Smooth muscle cell (in vitro differentiated cells): Measurements from ENCODE around the gene CHMP1A. TPM values are rescaled to one million over a fixed set of nuclear protein-coding genes. Genes with fewer than 3 reads are reported as not detected.
"Not testable (repeated sequence)": the region's sequence is repeated elsewhere in the genome, so short reads cannot be mapped to it uniquely, and the experiment has no call there.

Experiments
- DNase-seq: peaks from one replicate; lab custom pipeline; 2025; ENCODE audit not compliant: unreplicated experiment; lab: John Stamatoyannopoulos, UW
- H2AFZ ChIP-seq: fragments of 200-600 bp; sonication (generic); 2 replicates; pipeline ENCODE4 v1.6.0; 2016; ENCODE audit warnings: antibody characterized with exemption, low read depth, mild to moderate bottlenecking
- H3F3A ChIP-seq: fragments of 200-600 bp; sonication (generic); 2 replicates; pipeline ENCODE4 v1.6.0; 2017; ENCODE audit warnings: antibody characterized with exemption, low read depth
- H3K27ac ChIP-seq: fragments of 200-600 bp; sonication (generic); 2 replicates; pipeline ENCODE4 v1.5.1; 2016; ENCODE audit warnings: low read depth, mild to moderate bottlenecking
- H3K27me3 ChIP-seq: fragments of 200-600 bp; sonication (generic); 2 replicates; pipeline ENCODE4 v1.6.1; 2016; ENCODE audit warnings: low read depth, mild to moderate bottlenecking
- H3K36me3 ChIP-seq: fragments of 200-600 bp; sonication (generic); 2 replicates; pipeline ENCODE4 v1.5.1; 2016; ENCODE audit warnings: low read depth
- H3K4me1 ChIP-seq: fragments of 200-600 bp; sonication (generic); 2 replicates; pipeline ENCODE4 v1.5.1; 2016; ENCODE audit warnings: low read depth
- H3K4me2 ChIP-seq: fragments of 200-600 bp; sonication (generic); 2 replicates; pipeline ENCODE4 v1.6.0; 2016; ENCODE audit warnings: mild to moderate bottlenecking
- H3K4me3 ChIP-seq: fragments of 200-600 bp; sonication (generic); 2 replicates; pipeline ENCODE4 v1.5.1; 2016; ENCODE audit warnings: mild to moderate bottlenecking
- H3K79me2 ChIP-seq: fragments of 200-600 bp; sonication (generic); 2 replicates; pipeline ENCODE4 v1.6.0; 2016; ENCODE audit warnings: low read depth, mild to moderate bottlenecking
- H3K9ac ChIP-seq: fragments of 200-600 bp; sonication (generic); 2 replicates; pipeline ENCODE4 v1.6.0; 2016; ENCODE audit warnings: low read depth
- H3K9me3 ChIP-seq: fragments of 200-600 bp; sonication (generic); replicated peaks from 2 replicates; pipeline ENCODE4 v1.5.1; 2016; ENCODE audit warnings: low read depth
- H4K20me1 ChIP-seq: fragments of 200-600 bp; sonication (generic); 2 replicates; pipeline ENCODE4 v1.6.0; 2016; ENCODE audit warnings: low read depth
- WGBS: methylation state at CpG from one replicate; pipeline ENCODE4 v1.1.7; 2016; ENCODE audit warnings: low lambda C conversion rate; 5-methylcytosine and 5-hydroxymethylcytosine counted together
- polyA plus RNA-seq: library from polyadenylated mRNA; unstranded; fragments of >200 nt; fragmentation: Nextera tagmentation; extraction: Ambion mirVana; gene quantifications from 2 replicates; pipeline ENCODE4 v1.2.1, GENCODE V29; 2016
- total RNA-seq: library from RNA; depleted of rRNA; stranded (reverse); fragments of >200 nt; gene quantifications from 2 replicates; pipeline ENCODE4 v1.2.3, GENCODE V29; 2014
- TF ChIP-seq, protein P1 (sequence below): fragments of 200-600 bp; sonication (generic); IDR thresholded peaks from 2 replicates; pipeline ENCODE4 v1.5.1; 2017; ENCODE audit warnings: borderline replicate concordance, mild to moderate bottlenecking, antibody characterized with exemption; ENCODE audit not compliant: insufficient read depth, poor library complexity, severe bottlenecking

Gene CHMP1A
- total and polyA plus RNA-seq, 2 experiments from 2014 or later = 40.0 to 68.4 TPM

DNA sequence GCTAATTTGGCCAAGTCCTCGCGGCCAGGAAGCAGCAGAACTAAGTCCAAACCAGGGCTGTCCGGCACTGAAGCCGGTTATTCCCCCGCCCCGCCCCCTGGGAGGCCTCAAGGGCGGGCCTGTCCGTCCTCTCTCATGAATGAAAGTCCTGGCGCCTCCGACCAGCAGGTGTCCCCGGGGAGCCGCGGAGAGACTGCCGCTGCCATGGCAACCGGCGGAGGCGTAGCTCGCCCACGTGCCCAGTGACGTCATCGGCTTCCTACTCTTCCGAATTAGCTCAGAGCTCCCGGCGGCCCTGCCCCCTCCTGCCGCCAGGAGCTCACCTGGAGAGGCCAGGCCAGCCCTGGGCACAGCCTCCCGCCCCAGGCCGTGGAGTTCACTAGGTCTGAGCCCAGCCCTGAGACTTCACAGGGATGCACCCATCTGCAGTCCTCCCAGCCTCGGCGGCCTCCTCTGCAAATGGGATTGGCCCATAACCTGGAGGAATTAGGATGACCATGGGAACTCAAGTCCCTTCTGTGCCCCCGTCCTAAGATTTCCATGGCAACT, 42.7 kb upstream of the CHMP1A start:
- H3K36me3 ChIP-seq = no peaks in the 10 kb centered on the region
- peaks cover 12% of the 10 kb centered on the region for H3K4me1 ChIP-seq
- peak overlapping the region; percentile 80 for H3K9ac ChIP-seq
- no peaks in the 10 kb centered on the region for H3K9me3 ChIP-seq
- H3K27ac ChIP-seq = peak overlapping the region; percentile 89
- WGBS = 2% methylated on average over 30 of the region's 30 CpGs
- TF ChIP-seq, protein P1, sequence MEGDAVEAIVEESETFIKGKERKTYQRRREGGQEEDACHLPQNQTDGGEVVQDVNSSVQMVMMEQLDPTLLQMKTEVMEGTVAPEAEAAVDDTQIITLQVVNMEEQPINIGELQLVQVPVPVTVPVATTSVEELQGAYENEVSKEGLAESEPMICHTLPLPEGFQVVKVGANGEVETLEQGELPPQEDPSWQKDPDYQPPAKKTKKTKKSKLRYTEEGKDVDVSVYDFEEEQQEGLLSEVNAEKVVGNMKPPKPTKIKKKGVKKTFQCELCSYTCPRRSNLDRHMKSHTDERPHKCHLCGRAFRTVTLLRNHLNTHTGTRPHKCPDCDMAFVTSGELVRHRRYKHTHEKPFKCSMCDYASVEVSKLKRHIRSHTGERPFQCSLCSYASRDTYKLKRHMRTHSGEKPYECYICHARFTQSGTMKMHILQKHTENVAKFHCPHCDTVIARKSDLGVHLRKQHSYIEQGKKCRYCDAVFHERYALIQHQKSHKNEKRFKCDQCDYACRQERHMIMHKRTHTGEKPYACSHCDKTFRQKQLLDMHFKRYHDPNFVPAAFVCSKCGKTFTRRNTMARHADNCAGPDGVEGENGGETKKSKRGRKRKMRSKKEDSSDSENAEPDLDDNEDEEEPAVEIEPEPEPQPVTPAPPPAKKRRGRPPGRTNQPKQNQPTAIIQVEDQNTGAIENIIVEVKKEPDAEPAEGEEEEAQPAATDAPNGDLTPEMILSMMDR = peak; percentile 60
- H3K4me2 ChIP-seq = peak overlapping the region; percentile 92
- DNase-seq = peak; percentile 92
- H3F3A ChIP-seq = no peaks in the 10 kb centered on the region
- H2AFZ ChIP-seq = no peak overlapping the region
- no peaks in the 10 kb centered on the region for H3K27me3 ChIP-seq
- peaks cover 3% of the 10 kb centered on the region for H3K79me2 ChIP-seq
- H4K20me1 ChIP-seq = peaks cover 21% of the 10 kb centered on the region
- H3K4me3 ChIP-seq = peak overlapping the region; percentile 81

DNA sequence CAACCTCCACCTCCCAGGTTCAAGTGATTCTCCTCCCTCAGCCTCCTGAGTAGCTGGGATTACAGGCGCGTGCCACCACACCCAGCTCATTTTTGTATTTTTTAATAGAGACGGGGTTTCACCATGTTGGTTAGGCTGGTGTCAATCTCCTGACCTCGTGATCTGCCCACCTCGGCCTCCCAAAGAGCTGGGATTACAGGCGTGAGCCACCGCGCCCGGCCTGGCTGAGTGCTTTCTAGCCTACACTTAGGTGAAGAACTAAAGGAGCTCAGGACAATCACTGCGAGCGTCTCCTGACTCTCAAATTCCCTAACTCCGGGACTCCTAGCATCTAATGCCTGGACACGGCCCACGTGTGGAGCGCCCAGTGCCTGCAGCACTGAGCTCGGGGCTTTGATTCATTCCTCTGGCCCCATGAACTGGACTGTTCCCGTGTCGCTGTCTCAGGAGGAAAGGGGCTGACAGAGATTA, 42.2 kb upstream of the CHMP1A start:
- not testable (repeated sequence) for H3F3A ChIP-seq, H2AFZ ChIP-seq, H3K9ac ChIP-seq, DNase-seq, H3K79me2 ChIP-seq, H3K9me3 ChIP-seq, H3K36me3 ChIP-seq, H3K27me3 ChIP-seq
- Histone ChIP-seq H4K20me1 (peaks cover 21% of the 10 kb centered on the region), H3K27ac (peak overlapping the region; percentile 23), H3K4me3 (peak overlapping the region; percentile 35), H3K4me1 (peaks cover 12% of the 10 kb centered on the region), H3K4me2 (peak overlapping the region; percentile 92)
- WGBS = 75% methylated on average over 18 of the region's 18 CpGs

- not testable (repeated sequence) for H3K27ac ChIP-seq, H3K36me3 ChIP-seq, H3K4me3 ChIP-seq, H3K4me2 ChIP-seq, H3K9me3 ChIP-seq, H3K27me3 ChIP-seq, H3K9ac ChIP-seq, H3K79me2 ChIP-seq, DNase-seq, H3F3A ChIP-seq, H2AFZ ChIP-seq
- H4K20me1 ChIP-seq = peaks cover 21% of the 10 kb centered on the region
- 98% methylated on average over 14 of the region's 14 CpGs for WGBS
- peaks cover 12% of the 10 kb centered on the region for H3K4me1 ChIP-seq
Measured at GRCh38 chr16:89698717-89699116, 41.2 kb upstream of the CHMP1A start.

GRCh38 chr16:89697616-89698331, 40.3 kb upstream of the CHMP1A start:
- no peak overlapping the region for H3K4me3 ChIP-seq
- H3K4me2 ChIP-seq = no peak overlapping the region
- no peaks in the 10 kb centered on the region for H3K27me3 ChIP-seq
- 97% methylated on average over 29 of the region's 32 CpGs for WGBS
- H3K36me3 ChIP-seq = no peaks in the 10 kb centered on the region
- H3K9ac ChIP-seq = no peak overlapping the region
- TF ChIP-seq, protein P1 = no peak
- H3K9me3 ChIP-seq = no peaks in the 10 kb centered on the region
- H3F3A ChIP-seq = no peaks in the 10 kb centered on the region
- H3K79me2 ChIP-seq = peaks cover 3% of the 10 kb centered on the region
- no peak overlapping the region for H3K27ac ChIP-seq
- H3K4me1 ChIP-seq = peaks cover 12% of the 10 kb centered on the region
- H2AFZ ChIP-seq = no peak overlapping the region
- peaks cover 21% of the 10 kb centered on the region for H4K20me1 ChIP-seq
- no peak for DNase-seq
